AG10803 (cell line): Measurements from ENCODE around the gene ALOXE3.

Experiments
- DNase-seq: peaks from one replicate; pipeline ENCODE4 v3.0.0; 2010; ENCODE audit warnings: low read depth
- H3K4me3 ChIP-seq: 2 replicates; pipeline ENCODE4 v1.5.1; 2011; ENCODE audit warnings: mild to moderate bottlenecking, low read length, control low read depth
- CTCF ChIP-seq: conservative IDR thresholded peaks from 2 replicates; pipeline ENCODE4 v1.5.1; 2011; ENCODE audit warnings: mild to moderate bottlenecking, low read length, control low read depth, inconsistent platforms

The ALOXE3 gene

DNA sequence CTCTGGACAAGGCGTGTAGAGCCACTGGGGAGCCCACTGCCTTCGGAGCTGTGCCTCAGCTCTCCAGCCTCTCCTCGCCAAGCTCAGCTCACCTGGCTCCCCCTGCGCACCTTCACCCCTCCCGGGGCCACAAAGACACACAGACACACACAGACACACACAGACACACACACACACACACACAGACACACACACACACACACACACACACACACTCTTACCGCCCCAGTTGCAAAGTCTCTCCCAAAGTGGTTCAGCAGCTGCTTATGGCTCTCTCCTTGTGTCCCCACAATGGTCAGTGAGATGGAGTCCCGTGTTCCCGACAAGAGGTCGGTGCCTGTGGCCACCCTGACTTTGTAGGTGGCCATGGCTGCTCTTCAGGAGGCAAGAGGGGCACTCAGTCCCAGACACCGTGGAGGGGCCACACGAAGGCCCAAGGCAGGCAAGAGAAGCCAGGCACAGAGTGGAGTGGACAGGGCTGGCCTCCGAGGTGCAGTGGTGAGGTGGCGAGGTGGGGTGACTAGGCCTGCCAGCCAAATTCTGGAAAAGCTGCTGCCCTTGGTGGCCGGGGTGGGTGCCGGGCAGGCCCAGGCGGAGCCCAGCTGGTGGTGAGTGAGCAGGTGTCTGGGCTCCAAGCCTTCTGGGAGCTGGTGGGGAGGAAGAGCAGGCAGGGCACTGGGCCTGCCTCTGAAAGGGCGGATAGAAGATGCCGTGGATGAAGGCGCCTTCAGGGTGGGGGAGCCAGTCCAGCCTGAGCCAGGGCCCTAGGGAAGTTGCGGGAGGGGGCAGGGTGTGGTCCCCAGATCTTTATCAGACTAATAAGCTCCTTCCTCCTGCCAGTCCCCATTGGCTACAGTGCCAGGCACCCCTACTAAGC, 31.0 kb downstream of the ALOXE3 start, which contains the start of gene ALOX12B:
TSS of gene ALOX12B (minus strand) at position 642 of the 877 bp plus-strand sequence. CDS start at position 368, 274 bp downstream.
- TF ChIP-seq CTCF = no peak
- no peak for DNase-seq
- no peak within 1 kb of the TSS for H3K4me3 ChIP-seq

- DNase-seq = no peak
- TF ChIP-seq CTCF = no peak
- no peak overlapping the region for H3K4me3 ChIP-seq
Observed at GRCh38 chr17:8084250-8084649, 34.1 kb downstream of the ALOXE3 start.

DNA sequence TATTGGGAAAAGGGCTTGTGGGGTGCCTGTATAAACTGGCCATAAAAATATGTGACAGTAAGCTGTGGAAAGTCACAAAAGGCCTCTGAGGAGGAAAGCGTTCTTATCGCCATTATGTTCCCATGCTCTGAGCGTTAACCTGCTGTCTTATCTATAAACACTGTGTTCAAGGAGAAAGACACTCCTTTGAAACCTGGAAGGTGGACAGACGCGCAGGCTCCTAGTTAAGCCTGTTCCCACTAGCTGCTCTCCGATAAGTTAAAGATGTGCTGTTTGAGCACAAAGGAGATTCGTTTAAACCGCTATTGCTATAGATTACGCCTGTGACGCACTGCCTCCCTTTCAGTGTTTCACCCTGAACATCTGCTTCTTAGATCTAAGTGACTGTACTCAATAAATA, 36.0 kb downstream of the ALOXE3 start:
- TF ChIP-seq CTCF = no peak
- no peak overlapping the region for H3K4me3 ChIP-seq
- no peak for DNase-seq

DNA sequence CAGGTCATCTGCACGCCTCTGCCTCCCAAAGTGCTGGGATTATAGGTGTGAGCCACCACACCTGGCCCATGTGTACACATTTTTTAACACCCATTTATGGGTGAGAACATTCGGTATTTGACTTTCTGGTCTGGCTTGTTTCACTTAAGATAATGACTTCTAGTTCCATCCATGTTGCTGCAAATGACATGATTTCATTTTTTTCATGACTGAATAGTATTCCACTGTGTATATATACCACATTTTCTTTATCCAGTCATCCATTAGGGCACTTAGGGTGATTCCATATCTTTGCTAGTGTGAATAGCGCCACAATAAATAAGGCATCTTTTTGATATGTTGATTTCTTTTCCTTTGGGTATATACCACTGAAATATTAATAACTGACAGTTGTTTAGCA, 36.4 kb downstream of the ALOXE3 start:
- H3K4me3 ChIP-seq = no peak overlapping the region
- no peak for TF ChIP-seq CTCF
- no peak for DNase-seq

- TF ChIP-seq CTCF = no peak
- no peak overlapping the region for H3K4me3 ChIP-seq
- DNase-seq = no peak
Observed at GRCh38 chr17:8080799-8081219, 37.5 kb downstream of the ALOXE3 start.

DNA sequence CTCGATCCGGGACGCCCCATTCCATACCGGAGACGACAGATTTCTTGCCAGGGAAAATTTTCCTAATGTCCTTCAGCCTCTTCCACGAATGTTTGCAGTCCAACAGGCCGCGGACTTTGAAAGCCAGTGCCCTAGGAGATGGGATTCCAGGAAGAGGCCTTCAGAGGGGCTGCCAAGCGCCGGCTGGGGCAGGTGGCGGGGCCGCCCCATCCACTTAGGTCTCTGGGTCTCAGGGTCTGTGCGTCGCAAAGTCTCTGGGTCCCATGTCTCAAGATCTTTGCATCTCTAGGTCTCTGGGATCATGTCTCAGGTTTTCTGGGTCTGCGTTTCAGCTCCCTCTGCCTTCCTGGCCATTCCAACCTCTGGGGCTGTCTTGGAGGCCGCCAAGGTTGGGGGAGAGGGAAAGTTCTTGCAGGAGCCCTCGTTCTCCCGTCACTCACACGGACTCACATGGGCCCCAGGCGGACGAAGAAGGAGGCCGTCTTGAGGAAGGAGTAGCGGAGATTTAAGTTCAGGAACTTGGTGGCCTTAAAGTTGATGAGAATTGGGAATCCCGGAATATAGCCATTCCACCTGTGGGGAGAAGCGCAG, 38.0 kb downstream of the ALOXE3 start:
- TF ChIP-seq CTCF = no peak
- H3K4me3 ChIP-seq = no peak overlapping the region
- no peak for DNase-seq
